ENCODE data around the gene ARAP2.

The ARAP2 gene

DNA sequence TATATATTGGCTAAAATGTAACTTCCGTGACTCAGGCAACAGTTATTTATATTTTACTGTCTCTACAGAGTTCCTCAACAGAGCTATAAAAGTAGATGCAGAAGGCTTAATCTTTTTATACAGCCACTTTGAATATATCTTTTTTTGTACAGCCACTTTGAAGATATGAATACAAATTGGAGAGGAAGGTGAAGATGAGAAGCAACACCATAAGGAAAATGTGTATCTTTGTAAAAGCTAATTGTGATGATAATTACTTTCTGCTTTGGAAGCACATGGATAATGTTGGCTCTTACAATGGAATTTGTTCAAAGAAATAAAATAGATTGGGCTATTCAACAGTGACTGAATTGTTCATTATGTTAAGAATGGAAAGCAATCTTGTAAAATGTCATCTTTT is 205.8 kb downstream of the ARAP2 start:
- no peak for DNase-seq (ENCODE audit: low spot score)

DNA sequence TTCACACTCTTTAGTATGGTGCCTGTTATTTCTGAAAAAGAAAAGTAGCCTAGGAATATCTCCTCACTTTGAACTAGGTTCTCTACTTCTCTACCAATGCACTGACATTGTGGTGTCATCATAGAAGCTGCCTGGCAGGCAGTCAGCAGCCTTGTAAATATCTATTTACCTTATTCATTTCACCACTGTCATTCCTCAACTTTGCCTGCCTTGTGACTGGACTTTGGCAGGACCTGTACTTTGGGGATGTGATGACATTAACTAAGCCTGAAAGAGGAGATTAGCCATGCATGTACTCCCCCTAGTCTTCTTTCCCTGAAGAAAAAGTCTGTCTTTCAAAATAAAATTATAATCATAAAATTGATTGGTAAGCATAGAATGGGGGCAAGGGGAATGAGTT is 207.2 kb downstream of the ARAP2 start:
- DNase-seq (ENCODE audit: low spot score) = no peak

DNA sequence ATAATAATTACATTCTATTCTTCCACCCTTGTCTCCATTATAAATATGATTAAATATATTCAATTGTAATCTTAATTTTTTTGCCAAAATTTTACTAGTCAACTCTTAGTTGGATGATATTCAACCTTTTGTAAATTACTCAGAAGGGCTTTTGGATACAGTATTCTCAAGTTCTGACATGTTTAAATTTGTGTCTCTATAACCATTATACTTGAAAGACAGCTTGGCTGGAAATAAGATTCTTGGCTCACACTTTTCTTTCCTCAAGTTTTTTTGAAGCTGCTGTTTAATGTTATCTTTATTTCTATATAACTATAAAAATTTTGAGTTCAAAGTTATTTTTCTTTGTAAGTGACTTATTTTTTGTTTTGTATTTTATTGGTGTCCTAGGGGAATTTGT is 214.4 kb downstream of the ARAP2 start:
- DNase-seq (ENCODE audit: low spot score) = no peak

DNA sequence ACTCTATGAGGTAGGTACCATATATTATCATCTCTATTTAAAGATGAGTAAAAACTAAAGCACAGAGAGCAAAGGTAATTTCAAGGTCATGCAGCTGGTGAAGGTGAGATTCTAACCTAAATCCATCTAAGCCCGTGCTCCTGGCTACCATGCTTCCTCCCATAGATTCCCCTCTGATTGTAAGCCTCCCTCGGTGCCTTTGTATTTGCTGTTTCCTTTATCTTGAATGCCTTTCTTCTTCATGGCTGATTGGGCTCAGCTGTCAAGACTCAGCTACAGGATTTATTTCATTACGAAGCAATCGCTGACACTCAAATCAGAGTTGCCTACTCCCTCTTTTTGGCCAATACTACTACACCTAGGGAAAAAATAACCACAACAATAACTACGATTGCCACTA is 217.1 kb downstream of the ARAP2 start:
- DNase-seq (ENCODE audit: low spot score) = no peak

DNA sequence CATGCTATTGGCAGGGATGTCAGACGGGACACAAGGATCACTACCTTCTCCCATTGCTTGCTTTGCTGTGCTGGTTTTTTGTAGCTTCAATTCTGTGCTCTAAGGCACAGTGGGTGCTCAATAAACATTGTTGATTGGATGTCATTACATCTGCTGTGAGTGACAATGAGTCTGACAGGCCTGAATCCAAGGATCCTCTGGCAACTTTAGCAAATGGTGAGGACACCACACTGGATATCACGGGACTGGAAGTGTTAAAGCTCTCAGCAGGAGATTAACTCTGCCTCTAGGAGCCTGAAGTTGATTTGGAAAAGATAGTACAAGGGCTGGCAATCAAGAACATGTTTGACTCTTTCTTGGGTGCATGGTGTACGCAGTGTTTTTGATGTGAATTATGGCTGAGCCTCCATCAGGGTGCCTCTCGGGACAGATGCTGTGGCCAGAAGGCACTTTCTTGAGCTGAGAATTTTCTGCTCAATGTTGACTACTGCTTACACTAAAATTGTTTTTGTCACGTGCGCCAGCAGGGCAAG is 217.9 kb downstream of the ARAP2 start:
- no peak for DNase-seq (ENCODE audit: low spot score)

DNA sequence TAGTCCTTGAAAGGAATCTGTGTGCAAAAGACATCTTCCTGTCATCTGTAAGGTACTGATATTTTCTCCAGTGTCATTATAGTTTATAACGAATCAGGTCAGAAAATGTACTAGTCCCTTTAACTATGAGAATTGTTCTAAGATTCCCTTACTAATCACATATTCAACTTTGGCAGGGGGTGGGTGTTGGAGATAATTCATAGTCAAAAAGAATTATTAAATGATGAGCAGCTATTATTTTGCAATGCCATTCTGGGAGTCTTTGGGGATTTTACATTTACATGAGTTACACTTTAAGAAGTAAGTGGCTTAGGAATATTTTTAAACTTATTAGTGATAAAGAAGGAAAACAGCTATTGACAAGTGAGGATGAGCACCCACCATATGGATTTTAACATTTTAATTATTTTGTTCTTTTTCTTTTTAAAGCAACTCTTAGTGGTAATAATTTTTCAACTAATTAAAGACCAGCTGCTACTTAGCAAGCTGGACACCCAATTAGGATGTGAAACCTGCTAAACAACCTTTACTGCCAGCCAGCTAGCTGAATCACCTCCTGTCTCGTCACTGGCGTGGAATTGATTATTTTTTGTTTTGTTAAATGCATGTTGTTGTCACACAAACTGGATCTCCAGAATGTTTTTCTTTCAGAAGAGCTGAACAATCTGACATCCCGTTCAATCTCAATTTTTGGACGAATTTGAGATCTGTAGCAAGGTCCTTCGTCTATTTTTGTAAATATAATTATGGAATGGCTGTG is 219.2 kb downstream of the ARAP2 start:
- no peak for DNase-seq (ENCODE audit: low spot score)

DNA sequence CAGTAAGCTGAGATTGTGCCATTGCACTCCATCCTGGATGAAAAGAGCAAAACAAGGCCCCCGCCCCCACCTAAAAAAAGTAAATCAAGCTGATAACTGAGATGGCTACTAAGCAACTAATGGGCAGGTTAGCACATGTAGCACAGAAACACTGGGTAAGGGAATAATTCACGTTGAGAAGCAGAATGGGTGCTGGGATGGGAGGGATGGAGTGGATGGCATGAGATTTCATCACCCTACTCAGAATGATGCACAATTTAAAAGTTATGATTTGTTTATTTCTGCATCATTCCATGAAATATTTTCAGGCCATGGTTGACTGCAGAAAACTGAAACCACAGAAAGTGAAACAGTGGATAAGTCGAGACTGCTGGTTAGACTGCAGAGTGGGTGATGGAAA is 224.0 kb downstream of the ARAP2 start:
- DNase-seq (ENCODE audit: low spot score) = no peak

All from globus pallidus (tissue), 1 donor.